GM12878 (cell line): ENCODE data around the gene TTC31. TPM values are rescaled to one million over a fixed set of nuclear protein-coding genes. Genes with fewer than 3 reads are reported as not detected.
A peak's percentile ranks its signal among the peaks of the same experiment; 100 is the strongest.

Source experiments
- ATAC-seq: fragments of 200-7000 bp; cut with Tn5 transposase; 3 replicates; pipeline ENCODE4 v1.9.1; 2020; ENCODE audit warnings: mild to moderate bottlenecking, moderate library complexity
- BruUV-seq: library from RNA; stranded (reverse); fragments of 400-500 nt; replicated peaks from 2 replicates; lab custom pipeline; 2021; lab: Mats Ljungman, UMichigan
- CTCF ChIA-PET: fragments of 300-600 bp; sonication (Branson Sonifier 250); formaldehyde crosslinking; extraction: SDS; loops from one replicate; lab custom pipeline; 2021; ENCODE audit warnings: inconsistent platforms; lab: Yijun Ruan, JAX
- POLR2A ChIA-PET: fragments of 350-600 bp; formaldehyde crosslinking; extraction: SDS; loops from one replicate; lab custom pipeline; 2021; ENCODE audit warnings: inconsistent platforms; lab: Charles Lee
- RAD21 ChIA-PET: fragments of 300-600 bp; sonication (Branson Sonifier 250); formaldehyde crosslinking; loops from one replicate; lab custom pipeline; 2023; ENCODE audit warnings: antibody characterized with exemption; ENCODE audit not compliant: unreplicated experiment; lab: Charles Lee
- SMC1A ChIA-PET: fragments of 300-600 bp; sonication (Branson Sonifier 250); formaldehyde crosslinking; loops from one replicate; lab custom pipeline; 2023; ENCODE audit not compliant: unreplicated experiment, uncharacterized antibody; lab: Charles Lee
- DNase-seq: peaks from one replicate; pipeline ENCODE4 v3.0.0-alpha.2; 2011; ENCODE audit warnings: low read depth, low spot score
- FAIRE-seq: peaks from 3 replicates; lab custom pipeline; 2011; peaks lifted over from hg19 to GRCh38; lab: Jason Lieb, UNC
- H2AFZ ChIP-seq: 2 replicates; pipeline ENCODE4 v1.6.0; 2011; ENCODE audit warnings: low read depth, low read length, control low read depth; ENCODE audit not compliant: control insufficient read depth
- H3K27ac ChIP-seq: 2 replicates; pipeline ENCODE4 v1.5.1; 2011; ENCODE audit warnings: control low read depth; ENCODE audit not compliant: control insufficient read depth, insufficient read depth
- H3K27me3 ChIP-seq, 2 experiments: replicated peaks in 1 of 2; 2 replicates each; pipeline versions ENCODE4 v1.6.0 to v1.6.1; 2011; ENCODE audit warnings: low read length in 1 of 2; ENCODE audit not compliant: control insufficient read depth in 2 of 2, insufficient read depth in 2 of 2
- H3K36me3 ChIP-seq, 2 experiments: 2 replicates each; pipeline ENCODE4 v1.5.1; 2011; ENCODE audit warnings: low read length in 1 of 2; ENCODE audit not compliant: control insufficient read depth in 2 of 2, insufficient read depth in 2 of 2
- H3K4me1 ChIP-seq: 2 replicates; pipeline ENCODE4 v1.6.1; 2011; ENCODE audit warnings: mild to moderate bottlenecking, low read length, moderate library complexity, mixed read lengths; ENCODE audit not compliant: control insufficient read depth, insufficient read depth
- H3K4me2 ChIP-seq: 2 replicates; pipeline ENCODE4 v1.6.0; 2011; ENCODE audit warnings: control low read depth; ENCODE audit not compliant: control insufficient read depth, insufficient read depth
- H3K4me3 ChIP-seq: fragments of 200-600 bp; sonication (generic); 2 replicates; pipeline ENCODE4 v1.5.1; 2016
- H3K79me2 ChIP-seq: 2 replicates; pipeline ENCODE4 v1.6.0; 2011; ENCODE audit warnings: low read length; ENCODE audit not compliant: control insufficient read depth, insufficient read depth
- H3K9ac ChIP-seq: 2 replicates; pipeline ENCODE4 v1.8.0; 2011; ENCODE audit warnings: low read length, control low read depth, mixed read lengths; ENCODE audit not compliant: control insufficient read depth, insufficient read depth
- H3K9me3 ChIP-seq: replicated peaks from 3 replicates; pipeline ENCODE4 v1.5.1; 2011; ENCODE audit warnings: mild to moderate bottlenecking, low read length; ENCODE audit not compliant: control insufficient read depth, insufficient read depth
- H4K20me1 ChIP-seq: 2 replicates; pipeline ENCODE4 v1.6.0; 2011; ENCODE audit not compliant: control insufficient read depth, insufficient read depth
- CHD1 ChIP-seq: IDR thresholded peaks from 2 replicates; pipeline ENCODE4 v1.6.1; 2012; ENCODE audit warnings: low read depth, low read length, improper control_type of control experiment
- WGBS: methylation state at CpG from one replicate; pipeline ENCODE4 v1.1.6; 2016; ENCODE audit warnings: low lambda C conversion rate; ENCODE audit not compliant: insufficient replicate concordance, insufficient coverage; ENCODE audit errors: missing lambda C conversion rate; 5-methylcytosine and 5-hydroxymethylcytosine counted together
- in situ Hi-C: fragments of 300-500 bp; cut with MboI; formaldehyde crosslinking; loops from 9 replicates; pipeline ENCODE4 v1.14.3; 2018; ENCODE audit warnings: mixed read lengths
- intact Hi-C: fragments of 100-400 bp; cut with micrococcal nuclease; formaldehyde crosslinking; loops from one replicate; pipeline ENCODE4 v1.14.2; 2022; ENCODE audit not compliant: unreplicated experiment
- polyA plus RNA-seq, 11 experiments: library from polyadenylated mRNA; depleted of rRNA in 4 of 11; unstranded in 6 of 11; stranded (reverse) in 5 of 11; fragments of >200 nt; fragmentation: Nextera tagmentation in 4 of 11; fragmentation: Illumina TruSeq in 1 of 11; extraction: Ambion mirVana in 4 of 11; extraction: Trizol in 1 of 11; gene quantifications; 1 replicate in 1 of 11; 2 replicates in 10 of 11; pipeline versions ENCODE4 v1.2.1 to v1.2.3, GENCODE V29; 2011 to 2016; ENCODE audit warnings: inconsistent platforms in 2 of 11, missing spikeins in 2 of 11, low read depth in 1 of 11
- total RNA-seq, 4 experiments: library from RNA; depleted of rRNA in 3 of 4; stranded (reverse); fragments of >200 nt in 3 of 4; fragmentation: Illumina TruSeq in 1 of 4; extraction: Trizol in 1 of 4; gene quantifications; 2 replicates each; pipeline versions ENCODE4 v1.2.1 to v1.2.3, GENCODE V29; 2013 to 2021
- TF ChIP-seq, protein P1 (sequence below): fragments of 150-350 bp; IDR thresholded peaks from 2 replicates; pipeline ENCODE4 v1.6.1; 2016; ENCODE audit warnings: low read depth, low read length
- TF ChIP-seq, protein P2 (sequence below): fragments of 450-650 bp; IDR thresholded peaks from 2 replicates; pipeline ENCODE4 v1.6.1; 2017; ENCODE audit warnings: low read depth, mild to moderate bottlenecking, moderate library complexity

TTC31 gene
- total and polyA plus RNA-seq, 10 of the 15 experiments (the other 5 are each of a cell fraction or from before 2014, with no cell fraction given), result 6.5 to 34.9 (median 25.9) TPM

DNA sequence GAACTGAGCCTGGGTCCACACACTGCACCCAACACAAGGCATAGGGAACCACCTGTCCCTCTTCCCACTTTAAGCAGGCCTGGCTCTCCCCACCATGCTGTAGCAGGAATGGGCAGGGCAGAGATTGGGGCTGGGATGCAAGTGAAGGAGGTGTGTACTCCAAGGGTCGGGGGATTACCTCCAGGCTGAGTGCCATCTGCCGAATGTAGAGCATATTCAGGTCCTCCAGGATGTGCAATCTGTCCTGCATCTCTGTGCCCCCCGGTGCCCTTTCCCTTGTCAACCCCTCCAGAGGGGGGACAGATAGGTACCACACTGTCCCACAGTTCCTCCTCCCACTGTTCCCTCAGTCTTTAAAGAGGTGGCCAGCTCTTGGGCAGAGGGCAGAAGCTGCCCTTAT, 43.5 kb upstream of the TTC31 start (continued):
- TF ChIP-seq, protein P1, sequence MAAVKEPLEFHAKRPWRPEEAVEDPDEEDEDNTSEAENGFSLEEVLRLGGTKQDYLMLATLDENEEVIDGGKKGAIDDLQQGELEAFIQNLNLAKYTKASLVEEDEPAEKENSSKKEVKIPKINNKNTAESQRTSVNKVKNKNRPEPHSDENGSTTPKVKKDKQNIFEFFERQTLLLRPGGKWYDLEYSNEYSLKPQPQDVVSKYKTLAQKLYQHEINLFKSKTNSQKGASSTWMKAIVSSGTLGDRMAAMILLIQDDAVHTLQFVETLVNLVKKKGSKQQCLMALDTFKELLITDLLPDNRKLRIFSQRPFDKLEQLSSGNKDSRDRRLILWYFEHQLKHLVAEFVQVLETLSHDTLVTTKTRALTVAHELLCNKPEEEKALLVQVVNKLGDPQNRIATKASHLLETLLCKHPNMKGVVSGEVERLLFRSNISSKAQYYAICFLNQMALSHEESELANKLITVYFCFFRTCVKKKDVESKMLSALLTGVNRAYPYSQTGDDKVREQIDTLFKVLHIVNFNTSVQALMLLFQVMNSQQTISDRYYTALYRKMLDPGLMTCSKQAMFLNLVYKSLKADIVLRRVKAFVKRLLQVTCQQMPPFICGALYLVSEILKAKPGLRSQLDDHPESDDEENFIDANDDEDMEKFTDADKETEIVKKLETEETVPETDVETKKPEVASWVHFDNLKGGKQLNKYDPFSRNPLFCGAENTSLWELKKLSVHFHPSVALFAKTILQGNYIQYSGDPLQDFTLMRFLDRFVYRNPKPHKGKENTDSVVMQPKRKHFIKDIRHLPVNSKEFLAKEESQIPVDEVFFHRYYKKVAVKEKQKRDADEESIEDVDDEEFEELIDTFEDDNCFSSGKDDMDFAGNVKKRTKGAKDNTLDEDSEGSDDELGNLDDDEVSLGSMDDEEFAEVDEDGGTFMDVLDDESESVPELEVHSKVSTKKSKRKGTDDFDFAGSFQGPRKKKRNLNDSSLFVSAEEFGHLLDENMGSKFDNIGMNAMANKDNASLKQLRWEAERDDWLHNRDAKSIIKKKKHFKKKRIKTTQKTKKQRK, result no peak

DNA sequence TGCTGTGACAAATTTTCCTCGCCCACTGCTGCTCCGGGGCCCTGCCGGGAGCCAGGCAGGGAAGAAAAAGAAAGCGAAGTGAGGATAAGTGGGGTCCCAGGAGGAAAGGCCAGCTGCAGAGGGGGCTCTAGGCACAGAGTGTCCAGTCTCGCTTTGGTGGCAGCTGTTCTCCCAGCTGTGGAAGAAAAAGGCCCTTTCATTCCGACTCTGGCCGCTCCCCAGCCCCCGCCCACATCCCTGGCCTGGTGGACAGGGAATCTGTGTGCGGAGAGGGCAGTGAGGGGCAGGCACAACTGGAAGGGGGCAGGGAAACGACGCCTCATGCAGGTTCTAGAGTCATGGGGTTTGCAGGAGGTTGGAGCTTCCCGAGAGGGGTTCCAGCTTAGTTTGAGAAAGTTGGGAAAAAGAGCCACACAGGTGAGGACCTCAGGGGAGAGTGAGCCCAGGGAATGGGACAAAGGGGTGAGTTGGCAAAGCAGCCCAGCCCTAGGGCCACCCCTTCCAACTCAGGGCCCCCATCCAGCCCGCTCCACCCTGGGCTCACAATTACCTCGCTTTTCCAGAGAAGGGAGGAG, 43.0 kb upstream of the TTC31 start:
- BruUV-seq, result TSS peak; percentile 58
- no peaks in the 10 kb centered on the region for H4K20me1 ChIP-seq
- ATAC-seq (no peak), FAIRE-seq (no peak)
- H3K79me2 ChIP-seq, result no peaks in the 10 kb centered on the region; the same call in 1 of the 2 replicates
- H3K4me2 ChIP-seq, result peak overlapping the region; percentile 81
- peaks cover 2 to 10% of the 10 kb centered on the region in 2 experiments; a peak in 3 of 4 replicates for H3K27me3 ChIP-seq
- intact Hi-C loops, result no loop called here
- WGBS, result 60% methylated on average over 14 of the region's 14 CpGs
- in situ Hi-C loops, result no loop called here
- peak overlapping the region; percentile 61; the same call in 1 of the 2 replicates for H3K4me3 ChIP-seq
- TF ChIP-seq CHD1, result no peak
- TF ChIP-seq, protein P2, sequence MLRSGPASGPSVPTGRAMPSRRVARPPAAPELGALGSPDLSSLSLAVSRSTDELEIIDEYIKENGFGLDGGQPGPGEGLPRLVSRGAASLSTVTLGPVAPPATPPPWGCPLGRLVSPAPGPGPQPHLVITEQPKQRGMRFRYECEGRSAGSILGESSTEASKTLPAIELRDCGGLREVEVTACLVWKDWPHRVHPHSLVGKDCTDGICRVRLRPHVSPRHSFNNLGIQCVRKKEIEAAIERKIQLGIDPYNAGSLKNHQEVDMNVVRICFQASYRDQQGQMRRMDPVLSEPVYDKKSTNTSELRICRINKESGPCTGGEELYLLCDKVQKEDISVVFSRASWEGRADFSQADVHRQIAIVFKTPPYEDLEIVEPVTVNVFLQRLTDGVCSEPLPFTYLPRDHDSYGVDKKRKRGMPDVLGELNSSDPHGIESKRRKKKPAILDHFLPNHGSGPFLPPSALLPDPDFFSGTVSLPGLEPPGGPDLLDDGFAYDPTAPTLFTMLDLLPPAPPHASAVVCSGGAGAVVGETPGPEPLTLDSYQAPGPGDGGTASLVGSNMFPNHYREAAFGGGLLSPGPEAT, result 0 out of 2 replicates have a peak, but pooled peaks have one; percentile 27
- TF ChIP-seq, all 136 proteins: peak for 1
- SMC1A ChIA-PET, result interaction anchor here (0.6 to 2.0 kb wide), 10 partner anchors 8 to 258 kb away, joined by 3 to 9 read pairs (median 4); partner anchors contain the start of genes C2orf81, INO80B, MRPL53 and WBP1
- 0 out of 2 replicates have a peak overlapping the region, but pooled peaks have one; percentile 2 for H3K27ac ChIP-seq
- no peaks in the 10 kb centered on the region for H3K9me3 ChIP-seq
- H3K4me1 ChIP-seq, result peaks cover 23% of the 10 kb centered on the region
- RAD21 ChIA-PET, result interaction anchor here (0.6 to 2.3 kb wide), 14 partner anchors 10 to 137 kb away, joined by 3 to 13 read pairs (median 4); partner anchors contain the start of genes C2orf81, INO80B, MRPL53 and WDR54
- H3K36me3 ChIP-seq, result no peaks in the 10 kb centered on the region
- peak overlapping the region; percentile 62 for H3K9ac ChIP-seq
- CTCF ChIA-PET, result interaction anchor here (0.8 to 2.5 kb wide), 8 partner anchors 8 to 149 kb away, joined by 3 to 12 read pairs (median 3); partner anchors contain the start of genes C2orf81, INO80B, MRPL53 and WDR54
- peak overlapping the region; percentile 59 for H2AFZ ChIP-seq
- no peak for DNase-seq
- POLR2A ChIA-PET, result interaction anchor here (0.6 to 3.4 kb wide), 15 partner anchors 8 to 670 kb away, joined by 3 to 29 read pairs (median 4); partner anchors contain the start of genes C2orf81, INO80B, MOGS and MRPL53
